Left hindlimb (tissue), 1 donor: ENCODE data around the gene CCSER2.

Source experiments
- DNase-seq: peaks from one replicate; pipeline ENCODE4 v3.0.0-alpha.2; 2018

CCSER2 gene

DNA sequence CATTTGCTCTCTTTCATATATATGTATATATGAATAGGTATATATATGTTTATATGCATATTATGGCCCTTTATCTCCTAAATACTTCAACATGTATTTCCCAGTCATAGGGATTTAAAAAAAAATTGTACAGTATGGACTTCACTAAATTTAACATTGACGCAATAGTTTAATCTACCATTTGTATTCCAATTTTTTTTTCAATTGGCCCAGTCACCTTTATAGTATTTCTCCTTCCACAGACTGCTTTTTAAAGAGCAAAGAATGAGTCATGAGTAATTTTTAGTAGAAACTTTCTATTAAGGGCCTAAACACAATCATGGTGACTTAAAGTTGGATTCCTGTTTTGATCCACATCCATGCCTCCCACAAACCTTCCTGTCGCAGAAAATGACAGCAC is 20.5 kb downstream of the CCSER2 start:
- no peak for DNase-seq

DNA sequence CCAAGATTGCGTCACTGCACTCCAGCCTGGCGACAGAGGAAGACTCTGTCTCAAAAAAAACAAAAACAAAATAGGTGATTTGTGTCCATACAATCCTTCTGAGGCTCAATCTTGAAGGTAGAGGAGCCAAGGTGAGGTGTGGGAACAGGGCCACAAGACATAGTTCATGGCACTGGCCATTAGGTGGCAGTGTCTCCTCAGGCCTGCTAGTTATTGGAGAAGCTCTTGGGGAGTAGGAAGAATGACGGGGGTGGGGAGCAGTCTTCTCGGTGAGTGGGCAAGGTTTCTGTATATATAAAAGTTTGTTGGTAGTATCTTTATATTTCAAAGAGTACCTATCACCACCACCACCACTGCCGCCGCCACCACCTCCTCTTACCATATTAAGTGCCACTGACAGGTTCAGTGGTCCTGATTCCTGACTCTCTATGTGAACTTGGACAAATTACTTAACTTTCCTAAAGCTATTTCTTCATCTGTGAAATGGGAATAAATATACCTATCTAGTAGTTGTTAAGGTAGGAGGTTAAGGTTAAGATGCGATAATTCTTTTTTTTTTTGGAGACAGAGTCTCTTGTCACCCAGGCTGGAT is 24.0 kb downstream of the CCSER2 start:
- DNase-seq, result peak; percentile 34

DNA sequence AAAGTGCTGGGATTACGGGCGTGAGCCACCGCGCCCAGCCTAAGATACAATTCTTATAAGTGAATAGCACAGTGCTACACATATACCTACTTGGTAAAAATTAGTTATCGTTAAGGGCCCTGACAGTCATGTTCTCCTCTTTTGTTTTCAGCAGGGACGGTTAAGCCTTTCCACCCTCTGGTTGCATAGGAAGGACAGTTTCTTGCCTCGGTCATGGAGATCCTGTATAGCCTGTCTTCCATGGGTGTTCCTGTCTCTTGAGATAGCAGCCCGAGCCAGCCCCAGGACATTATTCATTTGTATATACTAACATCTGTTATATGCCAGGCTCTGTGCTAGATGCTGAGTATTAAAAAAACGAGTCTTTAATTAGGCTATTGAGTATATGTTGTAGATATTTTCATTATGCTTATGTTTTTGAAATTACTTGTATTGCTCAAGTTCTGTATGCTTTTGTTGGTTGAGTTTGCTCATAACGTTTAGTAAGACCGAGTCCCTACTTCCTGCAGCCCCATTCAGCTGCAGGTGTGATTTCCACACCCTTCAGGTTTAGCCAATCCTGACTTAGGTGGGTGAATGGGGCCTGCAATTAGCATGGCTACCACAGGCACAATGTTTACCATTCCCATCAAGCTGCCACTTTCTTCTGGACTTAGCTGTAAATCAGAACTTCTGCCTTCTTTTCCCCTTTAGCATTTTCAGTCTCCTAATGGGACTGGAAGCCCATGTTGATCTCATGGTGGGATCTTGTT is 24.8 kb downstream of the CCSER2 start:
- no peak for DNase-seq

GRCh38 chr10:84354623-84355022 is 26.2 kb downstream of the CCSER2 start:
- DNase-seq, result no peak

DNA sequence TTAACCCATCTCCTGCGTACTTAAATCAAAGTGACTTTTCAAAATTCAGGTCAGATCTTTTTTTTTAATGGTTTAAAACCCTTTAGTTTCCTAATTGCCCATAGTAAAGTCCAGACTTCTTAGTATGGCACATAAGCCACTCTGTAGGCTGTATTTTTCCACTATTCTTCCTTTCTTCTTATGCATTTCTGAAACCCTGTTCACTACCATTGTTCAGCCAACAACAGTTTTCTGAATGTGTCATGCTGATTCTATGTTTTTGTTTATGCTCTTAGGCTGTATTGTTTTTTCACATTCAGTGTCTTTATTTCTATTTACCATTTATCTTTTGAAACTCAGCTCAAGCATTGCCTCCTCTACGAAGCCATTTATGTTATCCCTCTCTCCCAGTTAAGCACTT is 26.7 kb downstream of the CCSER2 start:
- no peak for DNase-seq

DNA sequence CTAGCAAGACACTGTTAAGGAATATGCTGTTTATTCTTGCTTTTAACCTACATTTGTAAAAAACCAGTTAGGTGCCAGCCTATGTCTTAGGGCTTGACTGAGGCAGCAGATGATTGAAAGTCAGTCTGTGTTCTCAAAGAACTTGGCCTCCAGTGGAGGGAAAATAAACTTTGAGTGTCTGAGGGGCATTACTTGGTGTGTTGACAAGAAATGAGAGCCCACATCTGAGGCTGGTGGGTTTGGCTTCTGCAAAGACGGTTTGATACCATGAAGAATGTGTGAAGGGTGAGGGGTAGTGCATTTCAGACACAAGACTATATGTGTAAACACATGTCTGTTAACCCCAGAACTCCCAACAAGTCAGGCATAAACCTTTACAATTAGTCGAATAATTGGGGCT is 28.5 kb downstream of the CCSER2 start:
- DNase-seq, result no peak

- no peak for DNase-seq
Measured at GRCh38 chr10:84358743-84359142, 30.4 kb downstream of the CCSER2 start.

DNA sequence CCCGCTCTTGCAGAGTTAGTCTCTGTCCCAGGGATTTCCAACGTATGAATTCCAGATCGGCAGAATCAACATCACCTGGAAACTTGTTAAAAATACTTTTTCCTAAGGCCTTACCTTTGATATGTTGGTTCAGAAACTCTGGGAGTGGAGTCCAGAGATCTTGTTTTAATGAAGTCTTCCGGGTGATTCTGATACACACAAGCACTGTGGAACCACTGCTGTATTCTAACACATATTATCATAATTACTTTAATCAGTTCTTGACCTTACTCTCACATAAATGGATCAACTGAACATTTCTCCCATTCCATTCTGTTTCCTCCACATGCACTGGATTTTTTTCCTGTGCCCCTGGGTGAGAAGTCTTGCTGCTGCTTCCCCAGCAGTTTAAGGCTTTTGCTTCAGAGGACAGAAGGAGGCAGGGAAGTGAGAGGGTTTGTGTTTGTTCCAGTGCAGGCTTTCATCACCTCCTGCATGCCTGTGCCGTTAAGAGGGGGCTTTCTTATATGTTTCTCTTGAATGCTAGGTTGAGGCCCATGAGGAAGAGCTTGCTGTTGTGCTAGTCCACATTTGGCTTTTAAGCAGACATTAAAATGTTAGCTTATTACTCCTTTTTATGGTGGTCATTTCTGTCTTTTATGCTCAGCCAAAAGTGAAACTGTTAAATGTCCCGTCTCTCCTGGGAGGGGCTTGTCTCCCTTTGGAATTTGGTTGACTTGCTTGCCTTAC is 32.4 kb downstream of the CCSER2 start:
- DNase-seq, result no peak

DNA sequence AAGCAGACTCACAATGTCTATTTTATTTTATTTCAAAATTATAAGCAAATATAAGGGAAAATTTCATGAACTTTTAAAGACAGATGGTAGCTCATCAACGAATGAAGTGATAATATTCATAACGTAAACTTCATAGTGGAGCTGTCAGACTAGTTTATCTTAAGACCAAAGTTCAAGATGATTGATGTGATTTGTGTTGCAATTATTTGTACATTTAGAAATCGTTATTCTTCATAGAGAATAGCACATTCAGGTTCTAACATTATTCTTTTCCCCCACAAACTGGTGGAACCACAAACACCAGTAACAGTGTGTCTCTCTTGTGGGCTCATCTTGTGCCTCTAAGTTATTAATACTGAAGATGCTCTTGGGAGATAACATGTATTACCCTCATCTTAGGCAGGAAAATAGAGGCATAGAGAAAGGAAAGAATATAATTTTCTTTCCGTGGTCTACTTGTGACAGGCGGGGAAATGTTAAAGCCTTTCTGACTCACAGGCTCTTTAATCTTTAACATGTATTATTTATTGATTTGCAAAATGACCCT is 37.0 kb downstream of the CCSER2 start:
- no peak for DNase-seq

- DNase-seq, result no peak
Measured at GRCh38 chr10:84366041-84366440, 37.7 kb downstream of the CCSER2 start.

DNA sequence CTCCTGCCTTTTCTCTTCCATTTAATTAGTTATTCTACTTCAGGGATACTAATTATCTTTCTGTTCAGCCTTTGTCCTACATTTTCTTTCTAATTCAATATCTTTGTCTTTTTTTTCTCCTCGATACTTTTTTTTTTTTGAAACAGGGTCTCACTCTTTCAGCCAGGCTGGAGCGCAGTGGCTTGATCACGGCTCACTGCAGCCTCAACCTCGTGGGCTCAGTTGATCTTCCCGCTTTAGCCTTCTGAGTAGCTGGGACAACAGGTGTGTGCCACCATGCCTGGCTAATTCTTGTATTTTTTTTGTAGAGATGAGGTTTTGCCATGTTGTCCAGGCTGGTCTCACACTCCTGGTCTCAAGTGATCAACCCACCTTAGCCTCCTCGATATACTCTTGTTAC is 38.9 kb downstream of the CCSER2 start:
- DNase-seq, result no peak

GRCh38 chr10:84368828-84369227 is 40.4 kb downstream of the CCSER2 start:
- DNase-seq, result no peak

DNA sequence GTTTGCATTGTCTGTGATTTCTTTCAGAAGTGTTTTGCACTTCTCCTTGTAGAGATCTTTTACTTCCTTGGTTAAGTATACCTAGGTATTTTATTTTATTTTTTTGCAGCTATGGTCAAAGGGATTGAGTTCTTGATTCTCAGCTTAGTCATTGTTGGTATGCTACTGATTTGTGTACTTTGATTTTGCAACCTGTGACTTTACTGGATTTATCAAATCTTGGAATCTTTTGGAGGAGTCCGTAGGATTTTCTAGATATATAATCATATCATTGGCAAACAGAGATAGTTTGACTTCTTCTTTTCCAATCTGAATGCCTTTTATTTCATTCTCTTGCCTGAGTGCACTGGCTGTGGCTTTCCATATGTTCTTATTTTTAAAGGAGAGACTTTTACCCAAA is 41.9 kb downstream of the CCSER2 start:
- DNase-seq, result no peak

DNA sequence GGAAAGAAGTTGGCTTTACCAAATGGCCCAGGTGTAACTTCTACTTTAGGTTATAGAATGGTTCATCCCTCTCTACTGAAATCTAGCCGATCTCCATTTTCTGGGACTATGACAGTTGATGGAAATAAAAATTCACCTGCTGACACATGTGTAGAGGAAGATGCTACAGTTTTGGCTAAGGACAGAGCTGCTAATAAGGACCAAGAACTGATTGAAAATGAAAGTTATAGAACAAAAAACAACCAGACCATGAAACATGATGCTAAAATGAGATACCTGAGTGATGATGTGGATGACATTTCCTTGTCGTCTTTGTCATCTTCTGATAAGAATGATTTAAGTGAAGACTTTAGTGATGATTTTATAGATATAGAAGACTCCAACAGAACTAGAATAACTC is 43.6 kb downstream of the CCSER2 start:
- DNase-seq, result no peak

GRCh38 chr10:84373000-84373399 is 44.6 kb downstream of the CCSER2 start:
- no peak for DNase-seq

DNA sequence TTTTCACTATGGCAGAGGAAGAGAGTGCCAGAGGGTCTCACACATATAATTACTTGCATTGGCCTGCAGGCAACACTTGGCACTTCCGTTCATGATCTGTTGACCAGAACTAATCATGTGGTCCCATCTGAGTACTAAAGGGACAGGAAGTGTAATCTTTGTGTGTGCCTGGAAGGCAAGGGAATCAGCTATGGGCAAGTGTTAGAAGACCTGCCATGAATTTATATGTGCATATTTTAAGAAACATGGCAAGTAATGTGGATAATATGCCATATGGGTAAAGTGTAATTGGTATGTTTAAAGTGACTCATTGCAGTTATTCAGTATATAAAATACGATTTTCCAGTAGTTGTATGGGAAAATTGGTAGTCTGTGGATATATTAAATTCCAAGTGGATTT is 46.1 kb downstream of the CCSER2 start:
- DNase-seq, result no peak

- DNase-seq, result no peak
Measured at GRCh38 chr10:84375011-84375410, 46.6 kb downstream of the CCSER2 start.

DNA sequence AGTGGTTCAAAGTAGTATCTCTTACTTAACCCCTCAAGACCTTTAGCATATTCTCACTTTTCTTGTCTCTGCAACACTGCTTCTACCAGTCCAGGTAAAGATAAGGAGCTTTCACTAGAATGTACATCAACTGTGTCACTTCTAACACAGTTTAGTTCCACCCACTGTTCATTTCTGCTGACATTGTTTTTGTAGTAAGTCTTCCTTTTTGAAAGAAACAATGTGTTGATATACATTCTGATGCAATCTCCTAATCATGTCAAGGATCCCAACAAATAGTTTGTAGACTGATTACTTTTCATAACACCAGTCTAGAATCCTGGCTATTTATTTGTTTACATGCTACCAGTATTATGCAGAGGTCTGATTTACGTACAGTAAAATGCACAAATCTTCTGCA is 47.5 kb downstream of the CCSER2 start:
- DNase-seq, result no peak

DNA sequence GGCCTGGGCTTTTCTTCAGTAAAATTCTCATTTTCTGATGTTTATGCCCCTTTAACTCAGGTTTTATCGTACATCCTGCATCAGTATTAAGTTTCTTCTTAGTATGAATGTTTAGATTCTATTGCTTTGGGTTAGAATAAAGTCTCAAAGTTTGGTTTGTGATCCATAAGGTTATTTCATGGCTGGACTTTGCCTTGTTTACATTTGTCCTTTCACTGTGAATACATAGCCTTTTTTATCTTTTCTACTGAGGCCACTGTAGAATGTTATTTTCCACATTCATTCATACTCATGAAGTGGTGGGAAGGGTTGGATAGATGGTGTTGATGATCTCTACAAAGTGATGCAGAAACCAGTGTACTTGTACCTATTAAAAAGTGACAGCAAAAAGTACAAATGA is 59.8 kb downstream of the CCSER2 start:
- no peak for DNase-seq

DNA sequence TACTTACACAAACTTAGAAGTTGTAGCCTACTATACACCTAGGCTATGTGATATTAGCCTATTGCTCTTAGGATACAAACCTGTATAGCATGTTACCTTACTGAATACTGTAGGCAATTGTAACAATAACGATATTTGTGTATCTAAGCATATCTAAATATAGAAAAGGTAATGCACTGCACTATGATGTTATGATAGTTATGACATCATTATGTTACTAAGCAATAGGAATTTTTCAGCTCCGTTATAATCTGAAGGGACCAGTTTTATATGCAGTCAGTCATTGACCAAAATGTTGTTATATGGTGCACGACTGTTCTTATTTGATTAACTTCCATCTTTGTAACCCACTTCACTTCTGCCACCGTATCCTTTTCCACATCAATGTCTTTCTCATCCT is 62.0 kb downstream of the CCSER2 start:
- DNase-seq, result no peak

DNA sequence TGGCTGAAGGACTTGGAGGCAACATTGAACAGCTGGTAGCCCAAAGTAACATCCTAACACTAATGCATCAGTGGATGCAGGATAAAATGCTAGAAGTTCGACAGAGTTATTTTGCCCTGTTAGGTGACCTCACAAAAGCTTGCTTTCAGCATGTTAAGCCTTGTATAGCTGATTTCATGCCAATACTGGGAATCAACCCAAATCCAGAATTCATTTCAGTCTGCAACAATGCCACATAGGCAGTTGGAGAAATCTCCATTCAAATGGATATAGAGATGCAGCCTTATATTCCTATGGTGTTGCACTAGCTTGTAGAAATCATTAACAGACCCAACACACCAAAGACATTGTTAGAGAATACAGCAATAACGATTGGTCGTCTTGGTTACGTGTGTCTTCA is 62.9 kb downstream of the CCSER2 start:
- DNase-seq, result no peak

DNA sequence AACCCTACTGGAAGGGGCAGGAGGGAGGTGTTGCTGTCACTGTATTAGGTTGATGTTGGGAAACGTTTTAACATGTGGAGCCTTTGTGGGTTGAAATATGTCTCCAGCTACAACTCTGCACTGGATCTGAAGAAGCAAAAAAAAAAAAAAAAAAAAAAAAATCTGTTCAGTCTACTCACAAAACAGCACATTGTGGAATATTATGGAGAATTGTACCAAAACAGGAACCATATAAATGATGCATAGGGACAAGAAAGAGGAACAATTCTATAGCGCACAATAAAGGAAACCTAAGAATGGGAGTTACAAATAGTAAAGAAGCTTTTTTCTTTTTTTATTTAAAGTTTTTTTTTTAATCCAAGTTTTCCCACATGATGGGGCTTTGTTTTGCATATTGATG is 63.8 kb downstream of the CCSER2 start:
- DNase-seq, result no peak

- no peak for DNase-seq
Measured at GRCh38 chr10:84395581-84395980, 67.2 kb downstream of the CCSER2 start.

GRCh38 chr10:84397735-84398144 is 69.4 kb downstream of the CCSER2 start:
- no peak for DNase-seq
